ENCODE data around the gene MRGPRD.

MRGPRD gene

GRCh38 chr11:68950270-68950669, 30.5 kb downstream of the MRGPRD start:
- H3K27ac ChIP-seq (ENCODE audit: low read length, poor library complexity, severe bottlenecking) = no peak overlapping the region
- peaks cover 5% of the 10 kb centered on the region for H3K4me1 ChIP-seq (ENCODE audit: control insufficient read depth, insufficient read depth, low read depth, low read length)
- no peak overlapping the region for H2BK12ac ChIP-seq (ENCODE audit: low read length in 2 of 2)
- H3K4me2 ChIP-seq (ENCODE audit: low read length, poor library complexity, severe bottlenecking) = no peak overlapping the region
- H2BK120ac ChIP-seq (ENCODE audit: low read depth, low read length) = no peak overlapping the region
- no peaks in the 10 kb centered on the region for H3K36me3 ChIP-seq (ENCODE audit: control insufficient read depth in 1 of 2, insufficient read depth in 2 of 2, low read depth in 1 of 2, low read length in 2 of 2)
- DNase-seq = peak; percentile 55
- H3K23ac ChIP-seq (ENCODE audit: low read length in 2 of 2) = no peak overlapping the region
- 59% methylated on average over 3 of the region's 5 CpGs for WGBS
- no peak overlapping the region for H3K14ac ChIP-seq (ENCODE audit: low read length in 2 of 2)
- H3K9me3 ChIP-seq (ENCODE audit: control insufficient read depth, low read length) = no peaks in the 10 kb centered on the region
- no peaks in the 10 kb centered on the region for H3K79me1 ChIP-seq (replicated peaks; ENCODE audit: low read length, poor library complexity, severe bottlenecking)
- H4K8ac ChIP-seq (ENCODE audit: low read length) = no peak overlapping the region
- no peak overlapping the region for H3K4ac ChIP-seq (ENCODE audit: low read depth in 1 of 2, low read length in 2 of 2)
- H2BK15ac ChIP-seq (ENCODE audit: low read depth, poor library complexity, severe bottlenecking) = no peak overlapping the region
- peaks cover 0 to 11% of the 10 kb centered on the region in 2 experiments for H3K27me3 ChIP-seq (ENCODE audit: control insufficient read depth in 1 of 2, insufficient read depth in 1 of 2, low read length in 2 of 2)
- no peak overlapping the region for H2BK5ac ChIP-seq (ENCODE audit: low read depth, low read length, poor library complexity, severe bottlenecking)
- H3K9ac ChIP-seq (ENCODE audit: low read length) = no peak overlapping the region
- H3K4me3 ChIP-seq (ENCODE audit: insufficient read depth in 1 of 2, low read depth in 1 of 2, low read length in 2 of 2) = no peak overlapping the region
- no peak overlapping the region for H3K18ac ChIP-seq (ENCODE audit: low read depth in 1 of 2, low read length in 2 of 2)
- H2AK5ac ChIP-seq (ENCODE audit: low read length, severe bottlenecking) = no peak overlapping the region
- H2AFZ ChIP-seq (ENCODE audit: low read depth, low read length) = no peak overlapping the region
- H4K91ac ChIP-seq (ENCODE audit: low read length) = no peak overlapping the region

DNA sequence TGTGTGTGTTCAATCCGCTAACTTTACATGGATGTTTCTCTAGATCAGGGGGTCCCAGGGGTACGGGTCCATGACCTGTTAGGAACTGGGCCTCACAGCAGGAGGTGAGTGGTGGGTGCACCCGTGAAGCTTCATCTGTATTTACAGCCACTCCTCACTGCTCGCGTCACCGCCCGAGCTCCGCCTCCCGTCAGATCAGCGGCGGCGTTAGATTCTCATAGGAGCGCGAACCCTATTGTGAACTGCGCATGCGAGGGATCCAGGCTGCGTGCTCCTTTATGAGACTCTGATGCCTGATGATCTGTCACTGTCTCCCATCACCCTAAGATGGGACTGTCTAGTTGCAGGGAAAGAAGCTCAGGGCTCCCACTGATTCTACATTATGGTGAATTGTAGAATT, 31.9 kb downstream of the MRGPRD start:
- no peaks in the 10 kb centered on the region for H3K79me1 ChIP-seq (replicated peaks; ENCODE audit: low read length, poor library complexity, severe bottlenecking)
- no peaks in the 10 kb centered on the region for H3K9me3 ChIP-seq (ENCODE audit: control insufficient read depth, low read length)
- H3K4me3 ChIP-seq (ENCODE audit: insufficient read depth in 1 of 2, low read depth in 1 of 2, low read length in 2 of 2) = no peak overlapping the region
- no peak overlapping the region for H3K14ac ChIP-seq (ENCODE audit: low read length in 2 of 2)
- H2BK12ac ChIP-seq (ENCODE audit: low read length in 2 of 2) = no peak overlapping the region
- no peak overlapping the region for H3K4ac ChIP-seq (ENCODE audit: low read depth in 1 of 2, low read length in 2 of 2)
- peaks cover 0 to 11% of the 10 kb centered on the region in 2 experiments for H3K27me3 ChIP-seq (ENCODE audit: control insufficient read depth in 1 of 2, insufficient read depth in 1 of 2, low read length in 2 of 2)
- WGBS = 90% methylated on average over 17 of the region's 17 CpGs
- peaks cover 5% of the 10 kb centered on the region for H3K4me1 ChIP-seq (ENCODE audit: control insufficient read depth, insufficient read depth, low read depth, low read length)
- no peak overlapping the region for H3K18ac ChIP-seq (ENCODE audit: low read depth in 1 of 2, low read length in 2 of 2)
- H2BK5ac ChIP-seq (ENCODE audit: low read depth, low read length, poor library complexity, severe bottlenecking) = no peak overlapping the region
- H3K23ac ChIP-seq (ENCODE audit: low read length in 2 of 2) = no peak overlapping the region
- no peak overlapping the region for H2BK120ac ChIP-seq (ENCODE audit: low read depth, low read length)
- no peak for DNase-seq
- H3K9ac ChIP-seq (ENCODE audit: low read length) = no peak overlapping the region
- H3K27ac ChIP-seq (ENCODE audit: low read length, poor library complexity, severe bottlenecking) = no peak overlapping the region
- H3K36me3 ChIP-seq (ENCODE audit: control insufficient read depth in 1 of 2, insufficient read depth in 2 of 2, low read depth in 1 of 2, low read length in 2 of 2) = no peaks in the 10 kb centered on the region
- no peak overlapping the region for H4K8ac ChIP-seq (ENCODE audit: low read length)
- no peak overlapping the region for H3K4me2 ChIP-seq (ENCODE audit: low read length, poor library complexity, severe bottlenecking)
- H4K91ac ChIP-seq (ENCODE audit: low read length) = no peak overlapping the region
- no peak overlapping the region for H2AFZ ChIP-seq (ENCODE audit: low read depth, low read length)
- no peak overlapping the region for H2BK15ac ChIP-seq (ENCODE audit: low read depth, poor library complexity, severe bottlenecking)
- no peak overlapping the region for H2AK5ac ChIP-seq (ENCODE audit: low read length, severe bottlenecking)

DNA sequence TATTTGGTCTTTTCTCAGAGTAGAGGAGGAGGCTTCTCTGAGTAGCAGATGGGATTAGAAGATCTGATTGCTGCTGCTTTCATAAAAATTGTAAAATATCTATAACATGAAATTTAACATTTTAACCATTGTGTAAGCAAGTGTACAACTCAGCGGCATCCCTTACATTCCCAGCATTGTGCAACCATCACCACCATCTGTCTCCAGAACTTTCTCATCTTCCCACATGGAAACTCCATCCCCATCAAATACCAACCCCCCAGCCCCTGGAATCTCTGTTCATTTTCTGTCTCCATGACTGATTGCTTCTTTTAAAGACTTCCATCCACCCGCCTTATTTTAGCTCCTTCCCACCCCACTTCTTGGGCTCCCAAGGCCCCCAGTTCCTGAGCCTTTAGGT, 32.3 kb downstream of the MRGPRD start:
- Histone ChIP-seq H3K36me3 (ENCODE audit: control insufficient read depth in 1 of 2, insufficient read depth in 2 of 2, low read depth in 1 of 2, low read length in 2 of 2) (no peaks in the 10 kb centered on the region), H3K4me1 (ENCODE audit: control insufficient read depth, insufficient read depth, low read depth, low read length) (peaks cover 5% of the 10 kb centered on the region), H3K9ac (ENCODE audit: low read length) (no peak overlapping the region), H2BK120ac (ENCODE audit: low read depth, low read length) (no peak overlapping the region), H3K4me2 (ENCODE audit: low read length, poor library complexity, severe bottlenecking) (no peak overlapping the region), H3K27me3 (ENCODE audit: control insufficient read depth in 1 of 2, insufficient read depth in 1 of 2, low read length in 2 of 2) (peaks cover 0 to 11% of the 10 kb centered on the region in 2 experiments), H3K79me1 (replicated peaks; ENCODE audit: low read length, poor library complexity, severe bottlenecking) (no peaks in the 10 kb centered on the region), H3K27ac (ENCODE audit: low read length, poor library complexity, severe bottlenecking) (no peak overlapping the region), H2BK12ac (ENCODE audit: low read length in 2 of 2) (no peak overlapping the region), H2AK5ac (ENCODE audit: low read length, severe bottlenecking) (no peak overlapping the region), H3K9me3 (ENCODE audit: control insufficient read depth, low read length) (no peaks in the 10 kb centered on the region), H2BK15ac (ENCODE audit: low read depth, poor library complexity, severe bottlenecking) (no peak overlapping the region), H3K14ac (ENCODE audit: low read length in 2 of 2) (no peak overlapping the region), H3K4ac (ENCODE audit: low read depth in 1 of 2, low read length in 2 of 2) (no peak overlapping the region), H3K4me3 (ENCODE audit: insufficient read depth in 1 of 2, low read depth in 1 of 2, low read length in 2 of 2) (no peak overlapping the region), H2BK5ac (ENCODE audit: low read depth, low read length, poor library complexity, severe bottlenecking) (no peak overlapping the region), H4K91ac (ENCODE audit: low read length) (no peak overlapping the region), H3K23ac (ENCODE audit: low read length in 2 of 2) (no peak overlapping the region), H3K18ac (ENCODE audit: low read depth in 1 of 2, low read length in 2 of 2) (no peak overlapping the region), H4K8ac (ENCODE audit: low read length) (no peak overlapping the region), H2AFZ (ENCODE audit: low read depth, low read length) (no peak overlapping the region)
- 99% methylated on average over 1 of the region's 2 CpGs for WGBS
- peak; percentile 32 for DNase-seq

- 75% methylated on average over 11 of the region's 11 CpGs for WGBS
- Histone ChIP-seq H3K79me1 (replicated peaks; ENCODE audit: low read length, poor library complexity, severe bottlenecking) (no peaks in the 10 kb centered on the region), H4K8ac (ENCODE audit: low read length) (no peak overlapping the region), H3K9me3 (ENCODE audit: control insufficient read depth, low read length) (no peaks in the 10 kb centered on the region), H3K27me3 (ENCODE audit: control insufficient read depth in 1 of 2, insufficient read depth in 1 of 2, low read length in 2 of 2) (peaks cover 0 to 11% of the 10 kb centered on the region in 2 experiments), H4K91ac (ENCODE audit: low read length) (no peak overlapping the region), H2BK5ac (ENCODE audit: low read depth, low read length, poor library complexity, severe bottlenecking) (no peak overlapping the region), H2AK5ac (ENCODE audit: low read length, severe bottlenecking) (no peak overlapping the region), H3K23ac (ENCODE audit: low read length in 2 of 2) (no peak overlapping the region), H2AFZ (ENCODE audit: low read depth, low read length) (no peak overlapping the region), H3K4ac (ENCODE audit: low read depth in 1 of 2, low read length in 2 of 2) (no peak overlapping the region), H3K4me2 (ENCODE audit: low read length, poor library complexity, severe bottlenecking) (no peak overlapping the region), H2BK12ac (ENCODE audit: low read length in 2 of 2) (no peak overlapping the region), H3K4me1 (ENCODE audit: control insufficient read depth, insufficient read depth, low read depth, low read length) (peaks cover 5% of the 10 kb centered on the region), H3K14ac (ENCODE audit: low read length in 2 of 2) (no peak overlapping the region), H2BK15ac (ENCODE audit: low read depth, poor library complexity, severe bottlenecking) (no peak overlapping the region), H3K9ac (ENCODE audit: low read length) (peak overlapping the region; percentile 83), H3K18ac (ENCODE audit: low read depth in 1 of 2, low read length in 2 of 2) (no peak overlapping the region), H3K36me3 (ENCODE audit: control insufficient read depth in 1 of 2, insufficient read depth in 2 of 2, low read depth in 1 of 2, low read length in 2 of 2) (peaks cover 0 to 3% of the 10 kb centered on the region in 2 experiments), H3K27ac (ENCODE audit: low read length, poor library complexity, severe bottlenecking) (no peak overlapping the region), H2BK120ac (ENCODE audit: low read depth, low read length) (no peak overlapping the region), H3K4me3 (ENCODE audit: insufficient read depth in 1 of 2, low read depth in 1 of 2, low read length in 2 of 2) (no peak overlapping the region)
- no peak for DNase-seq
Measured at GRCh38 chr11:68947151-68947550, 33.6 kb downstream of the MRGPRD start.
